Effector CD4-positive, alpha-beta T cell (primary cell): ENCODE results near the gene NATD1.

Experiments
- DNase-seq: peaks from one replicate; pipeline ENCODE4 v3.0.0-alpha.2; 2020

NATD1 gene

DNA sequence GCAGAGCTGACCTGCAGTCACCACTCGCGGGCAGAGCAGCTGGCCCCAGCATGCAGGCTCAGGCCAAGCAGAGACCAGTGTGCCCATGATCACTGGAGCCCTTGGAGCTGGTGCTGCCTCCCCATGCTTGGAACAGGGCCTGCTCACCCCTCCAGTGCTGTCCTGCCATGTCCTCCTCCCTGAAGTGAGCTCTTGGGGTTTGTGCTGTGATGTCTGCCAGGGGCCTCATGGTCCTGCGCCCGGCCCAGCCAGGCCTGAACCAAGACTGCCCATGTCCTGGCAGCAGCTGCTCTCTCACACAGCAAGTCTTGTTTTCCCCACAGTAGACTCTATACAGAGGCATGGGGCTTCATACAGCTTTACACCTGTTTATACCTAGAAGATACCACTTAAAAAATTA lies 63.8 kb downstream of the NATD1 start:
- DNase-seq, result no peak
